ENCODE data around the gene ATP6V0D1. TPM values are rescaled to one million over a fixed set of nuclear protein-coding genes. Genes with fewer than 3 reads are reported as not detected.

ATP6V0D1 gene
- polyA plus RNA-seq, 1 of the 3 experiments (the other 2 are of a cell fraction), result 135 TPM

DNA sequence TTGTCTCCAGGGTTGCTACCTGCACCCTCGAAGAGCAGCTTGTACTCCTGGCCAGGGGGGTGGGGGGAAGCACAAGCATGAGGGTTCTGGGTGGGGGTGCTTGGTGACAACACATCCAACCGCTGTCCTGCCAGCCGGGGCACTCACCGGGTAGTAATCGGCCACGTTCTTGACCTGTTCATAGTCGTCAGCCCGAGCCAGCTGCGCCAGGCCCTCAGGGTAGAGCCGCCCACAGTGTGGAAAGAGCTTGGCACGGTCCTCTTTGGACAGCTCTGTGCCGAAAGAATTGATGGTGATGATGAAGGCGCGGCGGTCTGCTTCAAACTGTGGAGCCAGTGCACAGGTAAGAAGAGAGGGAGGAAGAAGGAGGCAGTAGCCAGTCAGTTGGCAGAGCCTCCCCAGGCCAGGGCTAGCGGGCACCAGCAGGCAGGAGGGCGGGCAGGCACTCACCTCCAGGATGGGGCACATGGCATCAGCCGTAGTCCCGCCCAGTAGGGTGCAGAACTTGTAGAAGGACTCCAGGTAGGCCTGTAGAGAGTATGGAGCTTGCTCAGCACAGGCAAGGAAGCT, 42.0 kb downstream of the ATP6V0D1 start (continued):
- TF ChIP-seq MXI1 (IDR thresholded peaks at IDR 0.05; ENCODE audit: low read depth, low read length) (no peak), RAD21 (IDR thresholded peaks at IDR 0.05; ENCODE audit: low read length) (no peak), FOSL2 (IDR thresholded peaks at IDR 0.05; ENCODE audit: borderline replicate concordance, low read depth) (no peak), FOXM1 (IDR thresholded peaks at IDR 0.05; ENCODE audit: low read depth) (no peak), NFIC (IDR thresholded peaks at IDR 0.05; ENCODE audit: borderline replicate concordance) (no peak), SIN3A (IDR thresholded peaks at IDR 0.05; ENCODE audit: borderline replicate concordance, low read depth, low read length) (no peak)
- TF ChIP-seq, protein P1, sequence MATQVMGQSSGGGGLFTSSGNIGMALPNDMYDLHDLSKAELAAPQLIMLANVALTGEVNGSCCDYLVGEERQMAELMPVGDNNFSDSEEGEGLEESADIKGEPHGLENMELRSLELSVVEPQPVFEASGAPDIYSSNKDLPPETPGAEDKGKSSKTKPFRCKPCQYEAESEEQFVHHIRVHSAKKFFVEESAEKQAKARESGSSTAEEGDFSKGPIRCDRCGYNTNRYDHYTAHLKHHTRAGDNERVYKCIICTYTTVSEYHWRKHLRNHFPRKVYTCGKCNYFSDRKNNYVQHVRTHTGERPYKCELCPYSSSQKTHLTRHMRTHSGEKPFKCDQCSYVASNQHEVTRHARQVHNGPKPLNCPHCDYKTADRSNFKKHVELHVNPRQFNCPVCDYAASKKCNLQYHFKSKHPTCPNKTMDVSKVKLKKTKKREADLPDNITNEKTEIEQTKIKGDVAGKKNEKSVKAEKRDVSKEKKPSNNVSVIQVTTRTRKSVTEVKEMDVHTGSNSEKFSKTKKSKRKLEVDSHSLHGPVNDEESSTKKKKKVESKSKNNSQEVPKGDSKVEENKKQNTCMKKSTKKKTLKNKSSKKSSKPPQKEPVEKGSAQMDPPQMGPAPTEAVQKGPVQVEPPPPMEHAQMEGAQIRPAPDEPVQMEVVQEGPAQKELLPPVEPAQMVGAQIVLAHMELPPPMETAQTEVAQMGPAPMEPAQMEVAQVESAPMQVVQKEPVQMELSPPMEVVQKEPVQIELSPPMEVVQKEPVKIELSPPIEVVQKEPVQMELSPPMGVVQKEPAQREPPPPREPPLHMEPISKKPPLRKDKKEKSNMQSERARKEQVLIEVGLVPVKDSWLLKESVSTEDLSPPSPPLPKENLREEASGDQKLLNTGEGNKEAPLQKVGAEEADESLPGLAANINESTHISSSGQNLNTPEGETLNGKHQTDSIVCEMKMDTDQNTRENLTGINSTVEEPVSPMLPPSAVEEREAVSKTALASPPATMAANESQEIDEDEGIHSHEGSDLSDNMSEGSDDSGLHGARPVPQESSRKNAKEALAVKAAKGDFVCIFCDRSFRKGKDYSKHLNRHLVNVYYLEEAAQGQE (IDR thresholded peaks at IDR 0.05; ENCODE audit: low read depth, low read length), result no peak

DNA sequence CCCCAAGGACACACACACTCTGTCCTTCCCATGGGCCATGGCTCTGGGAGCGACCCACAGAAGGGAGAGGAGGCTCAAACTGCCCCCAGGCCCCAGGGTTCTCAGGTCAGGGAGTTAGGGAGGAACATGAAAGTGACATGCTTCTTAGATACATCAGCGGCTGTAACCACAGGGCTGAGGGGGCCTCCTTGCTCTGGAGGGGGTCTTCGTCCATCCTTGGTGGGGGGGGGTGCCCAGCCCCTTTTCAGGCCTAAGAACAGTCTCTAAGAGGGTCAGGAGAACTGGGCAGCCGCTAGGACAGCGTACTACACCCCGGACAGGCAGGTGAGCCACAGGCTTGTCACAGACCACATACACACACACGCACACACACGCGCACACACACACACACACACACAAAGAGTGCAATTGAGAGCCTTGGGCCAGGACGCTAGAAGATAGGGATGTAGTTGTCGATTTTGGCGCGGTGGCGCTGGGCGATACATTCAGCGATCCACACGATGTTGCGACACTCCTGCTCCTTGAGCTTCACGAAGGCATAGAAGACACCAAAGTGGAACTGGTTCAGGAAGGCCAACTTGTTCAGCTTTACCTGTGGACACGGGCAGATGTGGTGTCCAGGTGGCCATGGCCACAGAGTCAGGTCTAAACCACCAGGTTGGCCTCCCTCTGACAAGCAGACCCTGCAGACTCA, 42.7 kb downstream of the ATP6V0D1 start:
- Histone ChIP-seq H3K4me2 (no peak overlapping the region), H3K79me2 (ENCODE audit: insufficient read depth) (no peaks in the 10 kb centered on the region), H3K27me3 (ENCODE audit: insufficient read depth) (no peaks in the 10 kb centered on the region), H3K9me2 (no peaks in the 10 kb centered on the region), H3K9ac (no peak overlapping the region), H3K4me3 (ENCODE audit: low read depth in 2 of 2, low read length in 1 of 2) (no peak overlapping the region), H3K36me3 (replicated peaks in 1 of 2; ENCODE audit: control insufficient read depth in 1 of 2, insufficient read depth in 2 of 2, low read length in 1 of 2) (peaks cover 7 to 34% of the 10 kb centered on the region in 2 experiments), H4K20me1 (ENCODE audit: insufficient read depth) (no peaks in the 10 kb centered on the region), H3F3A (replicated peaks; ENCODE audit: insufficient read depth) (no peaks in the 10 kb centered on the region), H2AFZ (ENCODE audit: low read depth) (no peak overlapping the region), H3K27ac (ENCODE audit: low read depth in 2 of 2, low read length in 1 of 2) (no peak overlapping the region), H3K4me1 (ENCODE audit: control insufficient read depth in 1 of 2, insufficient read depth in 2 of 2, low read depth in 1 of 2, low read length in 1 of 2) (peaks cover 0 to 18% of the 10 kb centered on the region in 2 experiments; a peak in 1 of 4 replicates), H3K9me3 (no peaks in the 10 kb centered on the region)
- 98% methylated on average over 17 of the region's 20 CpGs for WGBS (ENCODE audit: low lambda C conversion rate)
- CTCF ChIA-PET, result interaction anchor here (1.1 to 6.7 kb wide), 3 partner anchors 21 to 26 kb away, joined by 4 to 35 read pairs (median 5); no protein-coding TSS in a partner anchor
- POLR2A ChIA-PET, result no interaction called here
- no peak for DNase-seq
- no peak for TF ChIP-seq SMC3 (IDR thresholded peaks at IDR 0.05; ENCODE audit: low read depth, low read length)
- TF ChIP-seq NRF1 (IDR thresholded peaks at IDR 0.05; ENCODE audit: low read depth, low read length), result no peak
- TF ChIP-seq, protein P2, sequence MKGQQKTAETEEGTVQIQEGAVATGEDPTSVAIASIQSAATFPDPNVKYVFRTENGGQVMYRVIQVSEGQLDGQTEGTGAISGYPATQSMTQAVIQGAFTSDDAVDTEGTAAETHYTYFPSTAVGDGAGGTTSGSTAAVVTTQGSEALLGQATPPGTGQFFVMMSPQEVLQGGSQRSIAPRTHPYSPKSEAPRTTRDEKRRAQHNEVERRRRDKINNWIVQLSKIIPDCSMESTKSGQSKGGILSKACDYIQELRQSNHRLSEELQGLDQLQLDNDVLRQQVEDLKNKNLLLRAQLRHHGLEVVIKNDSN (IDR thresholded peaks at IDR 0.05; ENCODE audit: borderline replicate concordance, low read depth), result no peak
- no peak for TF ChIP-seq SIN3A (IDR thresholded peaks at IDR 0.05; ENCODE audit: borderline replicate concordance, low read depth, low read length)
- TF ChIP-seq EZH2phosphoT487 (IDR thresholded peaks at IDR 0.05; ENCODE audit: borderline replicate concordance, low read depth), result no peak
- TF ChIP-seq, protein P1 (IDR thresholded peaks at IDR 0.05; ENCODE audit: low read depth, low read length), result no peak
- TF ChIP-seq GABPA (IDR thresholded peaks at IDR 0.05; ENCODE audit: low read depth), result no peak

Data from SK-N-SH (cell line).